K562 (cell line): ENCODE data around the gene CNN3. TPM values are rescaled to one million over a fixed set of nuclear protein-coding genes. Genes with fewer than 3 reads are reported as not detected.

Source experiments
- ATAC-seq: fragments of 200-7000 bp; cut with Tn5 transposase; 3 replicates; pipeline ENCODE4 v1.9.1; 2020; ENCODE audit warnings: moderate library complexity
- BruUV-seq: library from RNA; stranded (reverse); fragments of 400-500 nt; replicated peaks from 2 replicates; lab custom pipeline; 2021; lab: Mats Ljungman, UMichigan
- CTCF ChIA-PET: fragments of 300-600 bp; formaldehyde crosslinking; extraction: SDS; loops from one replicate; lab custom pipeline; 2021; ENCODE audit warnings: low intra/inter-chr PET ratio; lab: Yijun Ruan, JAX
- POLR2A ChIA-PET: fragments of 300-600, 350-650 bp; sonication (Branson Sonifier 250); formaldehyde crosslinking; extraction: SDS; loops from one replicate; lab custom pipeline; 2021; ENCODE audit warnings: antibody characterized with exemption, inconsistent platforms; lab: Yijun Ruan, JAX
- DNase-seq, 4 experiments: peaks; one replicate each; pipeline versions ENCODE4 v3.0.0 to v3.0.0-alpha.2; 2011 to 2018; ENCODE audit warnings: low spot score in 3 of 4, mixed read lengths in 3 of 4; ENCODE audit errors: extremely low read depth in 1 of 4
- FAIRE-seq: peaks from 2 replicates; lab custom pipeline; 2011; peaks lifted over from hg19 to GRCh38; lab: Jason Lieb, UNC
- H2AFZ ChIP-seq: 2 replicates; pipeline ENCODE4 v1.6.0; 2011; ENCODE audit warnings: low read depth, low read length, control low read depth, inconsistent platforms
- H3K27ac ChIP-seq: fragments of 200-600 bp; 3 replicates; pipeline ENCODE4 v1.8.0; 2011; ENCODE audit warnings: low read depth, mild to moderate bottlenecking, control low read depth, inconsistent platforms, low read length, moderate library complexity, mixed read lengths; ENCODE audit errors: extremely low read depth
- H3K27me3 ChIP-seq, 2 experiments: fragments of 300-600 bp in 1 of 2; 2 replicates in 1 of 2; 3 replicates in 1 of 2; pipeline versions ENCODE4 v1.6.0 to v1.8.0; 2011; ENCODE audit warnings: inconsistent platforms in 2 of 2, low read length in 2 of 2, mild to moderate bottlenecking in 1 of 2, mixed read lengths in 1 of 2, moderate library complexity in 1 of 2; ENCODE audit not compliant: control insufficient read depth in 2 of 2, insufficient read depth in 2 of 2
- H3K36me3 ChIP-seq: fragments of 300-600 bp; 3 replicates; pipeline ENCODE4 v1.8.0; 2011; ENCODE audit warnings: mild to moderate bottlenecking, low read length, inconsistent platforms; ENCODE audit not compliant: control insufficient read depth, insufficient read depth
- H3K4me1 ChIP-seq, 2 experiments: fragments of 200-600 bp in 1 of 2; replicated peaks in 1 of 2; 2 replicates in 1 of 2; 3 replicates in 1 of 2; pipeline versions ENCODE4 v1.5.1 to v1.8.0; 2011; ENCODE audit warnings: inconsistent platforms in 2 of 2, low read length in 2 of 2, mild to moderate bottlenecking in 1 of 2, mixed read lengths in 1 of 2, moderate library complexity in 1 of 2; ENCODE audit not compliant: control insufficient read depth in 2 of 2, insufficient read depth in 2 of 2
- H3K4me2 ChIP-seq: 2 replicates; pipeline ENCODE4 v1.6.1; 2011; ENCODE audit warnings: low read length, control low read depth, inconsistent platforms, mixed read lengths; ENCODE audit not compliant: insufficient read depth
- H3K4me3 ChIP-seq: fragments of 200-600 bp; sonication (generic), shearing (Covaris generic); 2 replicates; pipeline ENCODE4 v1.5.1; 2016; ENCODE audit warnings: control low read depth, inconsistent platforms
- H3K79me2 ChIP-seq: fragments of 200-600 bp; 3 replicates; pipeline ENCODE4 v1.8.0; 2011; ENCODE audit warnings: low read length, inconsistent platforms; ENCODE audit not compliant: control insufficient read depth, insufficient read depth
- H3K9ac ChIP-seq, 2 experiments: 2 replicates each; pipeline versions ENCODE4 v1.6.0 to v1.6.1; 2011; ENCODE audit warnings: low read depth in 2 of 2, low read length in 2 of 2, control low read depth in 1 of 2, inconsistent platforms in 1 of 2, mild to moderate bottlenecking in 1 of 2, mixed read lengths in 1 of 2; ENCODE audit not compliant: insufficient read depth in 1 of 2
- H3K9me1 ChIP-seq: one replicate; pipeline ENCODE4 v1.6.0; 2011; ENCODE audit warnings: inconsistent platforms, mild to moderate bottlenecking, low read length, moderate library complexity; ENCODE audit not compliant: control insufficient read depth, insufficient read depth
- H3K9me3 ChIP-seq: replicated peaks from 2 replicates; pipeline ENCODE4 v1.5.1; 2011; ENCODE audit warnings: low read depth, low read length, inconsistent platforms; ENCODE audit not compliant: control insufficient read depth, insufficient read depth
- H4K20me1 ChIP-seq: replicated peaks from 2 replicates; pipeline ENCODE4 v1.6.1; 2011; ENCODE audit warnings: low read length, inconsistent platforms, mixed read lengths; ENCODE audit not compliant: control insufficient read depth, insufficient read depth
- NR2C1 ChIP-seq, 2 experiments: fragments of 450-650 bp; IDR thresholded peaks; 2 replicates each; pipeline ENCODE4 v1.6.1; 2017; ENCODE audit warnings: mild to moderate bottlenecking in 2 of 2, antibody characterized with exemption in 1 of 2, inconsistent platforms in 1 of 2, missing compliant biosample characterization in 1 of 2, missing genetic modification characterization in 1 of 2
- NR2C2 ChIP-seq, 2 experiments: fragments of 200-800 bp in 1 of 2; sonication (Bioruptor generic) in 1 of 2; sonication (generic) in 1 of 2; formaldehyde crosslinking in 1 of 2; IDR thresholded peaks; 2 replicates each; pipeline versions ENCODE4 v1.6.1 to v1.8.0; 2016 to 2022; ENCODE audit warnings: mild to moderate bottlenecking in 1 of 2, missing compliant biosample characterization in 1 of 2, missing genetic modification characterization in 1 of 2, missing genetic modification reagents in 1 of 2
- POLR2A ChIP-seq: fragments of 450-650 bp; conservative IDR thresholded peaks from 2 replicates; pipeline ENCODE4 v1.6.1; 2016
- RBM15 ChIP-seq: fragments of 200-400 bp; formaldehyde crosslinking; IDR thresholded peaks from 2 replicates; pipeline ENCODE4 v1.6.1; 2018; ENCODE audit warnings: mild to moderate bottlenecking, low read length, moderate library complexity; ENCODE audit not compliant: insufficient read depth
- ZNF384 ChIP-seq: IDR thresholded peaks from 2 replicates; pipeline ENCODE4 v1.6.1; 2012; ENCODE audit warnings: low read depth, low read length, improper control_type of control experiment
- ZNF41 ChIP-seq: fragments of 250-450 bp; sonication (Bioruptor Pico); conservative IDR thresholded peaks from 2 replicates; pipeline ENCODE4 v1.4.0; 2020; ENCODE audit warnings: mild to moderate bottlenecking
- ZZZ3 ChIP-seq: fragments of 450-650 bp; IDR thresholded peaks from 2 replicates; pipeline ENCODE4 v1.6.1; 2016; ENCODE audit warnings: antibody characterized with exemption, mild to moderate bottlenecking, moderate library complexity
- WGBS: fragments of 100-300 bp; shearing (Covaris generic); methylation state at CpG from one replicate; pipeline ENCODE4 v1.1.6; 2016; ENCODE audit warnings: low coverage, mixed read lengths; ENCODE audit not compliant: insufficient coverage; ENCODE audit errors: missing lambda C conversion rate; 5-methylcytosine and 5-hydroxymethylcytosine counted together
- in situ Hi-C: fragments of 300-500 bp; cut with MboI; formaldehyde crosslinking; loops from 4 replicates; pipeline ENCODE4 v1.15.0; 2018; ENCODE audit warnings: inconsistent platforms, mixed read lengths
- intact Hi-C: fragments of 100-400 bp; cut with micrococcal nuclease; formaldehyde crosslinking; loops from 2 replicates; pipeline ENCODE4 v1.14.2; 2022
- polyA plus RNA-seq, 8 experiments: library from polyadenylated mRNA; depleted of rRNA in 4 of 8; stranded (reverse) in 5 of 8; unstranded in 3 of 8; fragments of >200 nt; fragmentation: Nextera tagmentation in 2 of 8; fragmentation: Illumina TruSeq in 1 of 8; extraction: Ambion mirVana in 2 of 8; extraction: Trizol in 1 of 8; gene quantifications; 2 replicates each; pipeline versions ENCODE4 v1.2.1 to v1.2.3, GENCODE V29; 2011 to 2014; ENCODE audit warnings: inconsistent platforms in 1 of 8, missing spikeins in 1 of 8
- total RNA-seq, 7 experiments: library from RNA; depleted of rRNA in 6 of 7; stranded (reverse); fragments of >200 nt in 6 of 7; fragmentation: Illumina TruSeq in 2 of 7; extraction: Trizol in 2 of 7; gene quantifications; 2 replicates each; pipeline versions ENCODE4 v1.2.1 to v1.2.3, GENCODE V29; 2011 to 2021; ENCODE audit warnings: low replicate concordance in 1 of 7
- TF ChIP-seq, protein P1 (sequence below): fragments of 250-450 bp; sonication (Bioruptor Pico); IDR thresholded peaks from 2 replicates; pipeline ENCODE4 v1.8.0; 2021; ENCODE audit warnings: moderate library complexity, mild to moderate bottlenecking, inconsistent platforms
- TF ChIP-seq, protein P2 (sequence below): sonication (generic); formaldehyde crosslinking; IDR thresholded peaks from 2 replicates; pipeline ENCODE4 v1.8.1; 2023; ENCODE audit warnings: mild to moderate bottlenecking, missing genetic modification reagents

Gene CNN3
- total and polyA plus RNA-seq, 9 of the 15 experiments (the other 6 are each of a cell fraction or from before 2014, with no cell fraction given): 0.06 to 0.62 (median 0.18) TPM; not detected in 4

DNA sequence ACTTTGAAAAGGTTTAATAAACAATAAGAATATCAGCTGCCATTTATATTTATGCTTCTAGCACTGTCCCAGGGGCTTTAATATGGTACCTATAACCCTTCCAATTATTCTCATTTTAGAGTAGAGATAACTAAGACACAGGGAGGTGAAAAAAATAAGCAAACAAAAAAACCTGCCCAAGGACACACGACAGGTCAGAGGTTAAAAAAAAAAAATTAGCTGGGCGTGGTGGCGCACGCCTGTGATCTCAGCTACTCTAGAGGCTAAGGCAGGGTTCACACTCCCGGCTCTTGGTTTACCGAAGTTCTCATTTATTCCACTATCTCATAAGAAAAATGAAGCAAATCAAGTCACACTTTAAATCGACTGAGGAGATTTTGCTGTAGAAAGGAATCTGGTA lies 34.7 kb upstream of the CNN3 start:
- intact Hi-C loops: loop anchor here (5.0 kb wide), 1 partner anchor 81 kb away; no protein-coding TSS in a partner anchor
- Histone ChIP-seq H3K27ac (no peak overlapping the region), H3K9ac (no peak overlapping the region), H3K36me3 (no peaks in the 10 kb centered on the region), H3K4me2 (no peak overlapping the region), H4K20me1 (no peaks in the 10 kb centered on the region), H3K9me1 (no peaks in the 10 kb centered on the region), H3K79me2 (no peaks in the 10 kb centered on the region), H3K4me3 (no peak overlapping the region), H3K27me3 (peaks cover 3 to 5% of the 10 kb centered on the region in 2 experiments; a peak in 1 of 5 replicates), H2AFZ (no peak overlapping the region), H3K4me1 (no peaks in the 10 kb centered on the region), H3K9me3 (no peaks in the 10 kb centered on the region)
- ChIA-PET CTCF (no interaction called here), POLR2A (interaction anchor here (1.2 to 1.4 kb wide), 2 partner anchors 17 to 59 kb away, joined by 3 to 5 read pairs; no protein-coding TSS in a partner anchor)
- WGBS: 12% methylated on average over 7 of the region's 7 CpGs
- no peak for TF ChIP-seq POLR2A
- no peak for TF ChIP-seq ZNF41 (CRISPR knock-in tag)
- TF ChIP-seq RBM15: no peak
- TF ChIP-seq ZZZ3: no peak
- peak; percentile 56; the same call in 1 of the 2 replicates for TF ChIP-seq ZNF384
- TF ChIP-seq NR2C1 (IDR thresholded peaks at IDR 0.05): peak; percentile 62
- no peak for TF ChIP-seq NR2C1 (tag; IDR thresholded peaks at IDR 0.05)
- TF ChIP-seq, protein P1, sequence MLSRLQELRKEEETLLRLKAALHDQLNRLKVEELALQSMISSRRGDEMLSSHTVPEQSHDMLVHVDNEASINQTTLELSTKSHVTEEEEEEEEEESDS: no peak
- no peak for TF ChIP-seq NR2C2 (CRISPR knock-in tag; IDR thresholded peaks at IDR 0.05)
- TF ChIP-seq NR2C2 (tag; IDR thresholded peaks at IDR 0.05): 0 out of 2 replicates have a peak, but pooled peaks have one; percentile 16
- TF ChIP-seq, protein P2, sequence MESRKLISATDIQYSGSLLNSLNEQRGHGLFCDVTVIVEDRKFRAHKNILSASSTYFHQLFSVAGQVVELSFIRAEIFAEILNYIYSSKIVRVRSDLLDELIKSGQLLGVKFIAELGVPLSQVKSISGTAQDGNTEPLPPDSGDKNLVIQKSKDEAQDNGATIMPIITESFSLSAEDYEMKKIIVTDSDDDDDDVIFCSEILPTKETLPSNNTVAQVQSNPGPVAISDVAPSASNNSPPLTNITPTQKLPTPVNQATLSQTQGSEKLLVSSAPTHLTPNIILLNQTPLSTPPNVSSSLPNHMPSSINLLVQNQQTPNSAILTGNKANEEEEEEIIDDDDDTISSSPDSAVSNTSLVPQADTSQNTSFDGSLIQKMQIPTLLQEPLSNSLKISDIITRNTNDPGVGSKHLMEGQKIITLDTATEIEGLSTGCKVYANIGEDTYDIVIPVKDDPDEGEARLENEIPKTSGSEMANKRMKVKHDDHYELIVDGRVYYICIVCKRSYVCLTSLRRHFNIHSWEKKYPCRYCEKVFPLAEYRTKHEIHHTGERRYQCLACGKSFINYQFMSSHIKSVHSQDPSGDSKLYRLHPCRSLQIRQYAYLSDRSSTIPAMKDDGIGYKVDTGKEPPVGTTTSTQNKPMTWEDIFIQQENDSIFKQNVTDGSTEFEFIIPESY (CRISPR knock-in tag): no peak
- no TSS peak for BruUV-seq
- ATAC-seq: 0 out of 3 replicates have a peak, but pooled peaks have one; percentile 46
- in situ Hi-C loops: no loop called here
- DNase-seq: peak in 1 of 4 experiments; percentile 8
- FAIRE-seq: no peak
